ENCODE data around the gene SH2D1A. TPM values are rescaled to one million over a fixed set of nuclear protein-coding genes. Genes with fewer than 3 reads are reported as not detected.

The SH2D1A gene
- total and polyA plus RNA-seq, 2 experiments from 2014 or later: not detected

DNA sequence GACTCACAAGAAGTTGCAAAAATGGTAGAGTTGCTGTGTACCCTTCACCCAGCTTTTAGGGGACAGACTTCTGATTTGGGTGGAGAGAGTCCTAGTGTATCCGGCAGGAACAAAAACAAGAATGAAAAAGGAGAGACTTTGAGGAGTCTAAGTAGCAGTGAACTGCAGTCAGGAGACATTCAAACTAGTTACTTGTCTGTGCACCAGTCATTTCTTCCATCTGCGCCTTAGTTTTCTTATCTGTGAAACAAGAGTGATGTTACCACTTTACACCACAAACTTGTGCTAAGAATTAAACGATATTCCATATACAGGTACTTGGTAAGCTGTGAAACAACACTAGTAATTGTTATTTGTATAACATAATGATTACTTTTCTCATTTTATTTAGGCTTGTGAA, 47.3 kb downstream of the SH2D1A start:
- H2AFZ ChIP-seq: no peak overlapping the region
- TF ChIP-seq EZH2 (IDR thresholded peaks at IDR 0.05; ENCODE audit: insufficient read depth, poor library complexity, severe bottlenecking) (no peak), EZH2phosphoT487 (IDR thresholded peaks at IDR 0.05; ENCODE audit: insufficient read depth, low read depth) (no peak)
- no peak overlapping the region for H3K27ac ChIP-seq
- H3K4me1 ChIP-seq (ENCODE audit: insufficient read depth): no peaks in the 10 kb centered on the region
- no peaks in the 10 kb centered on the region for H3K36me3 ChIP-seq (ENCODE audit: low read depth)
- no peak for DNase-seq
- H3K4me2 ChIP-seq (ENCODE audit: unreplicated experiment): no peak overlapping the region
- no peaks in the 10 kb centered on the region for H3K79me2 ChIP-seq (ENCODE audit: insufficient read depth)
- H4K20me1 ChIP-seq (ENCODE audit: insufficient read depth): no peaks in the 10 kb centered on the region
- no peaks in the 10 kb centered on the region for H3F3A ChIP-seq (ENCODE audit: insufficient read depth)
- 60 to 72% methylated on average over 3 of the region's 3 CpGs for WGBS, 2 experiments (ENCODE audit: low coverage in 1 of 2, low lambda C conversion rate in 2 of 2, missing lambda C conversion rate in 2 of 2)
- no peak overlapping the region for H3K9ac ChIP-seq
- no peak overlapping the region for H3K4me3 ChIP-seq
- no peaks in the 10 kb centered on the region for H3K27me3 ChIP-seq (replicated peaks; ENCODE audit: insufficient read depth)
- in situ Hi-C loops (cut with MboI): loop anchor here (25.0 kb wide), 1 partner anchor 106 kb away; no protein-coding TSS in a partner anchor
- no peaks in the 10 kb centered on the region for H3K9me2 ChIP-seq (ENCODE audit: insufficient read depth)
- H3K9me3 ChIP-seq (ENCODE audit: low read depth): no peaks in the 10 kb centered on the region

DNA sequence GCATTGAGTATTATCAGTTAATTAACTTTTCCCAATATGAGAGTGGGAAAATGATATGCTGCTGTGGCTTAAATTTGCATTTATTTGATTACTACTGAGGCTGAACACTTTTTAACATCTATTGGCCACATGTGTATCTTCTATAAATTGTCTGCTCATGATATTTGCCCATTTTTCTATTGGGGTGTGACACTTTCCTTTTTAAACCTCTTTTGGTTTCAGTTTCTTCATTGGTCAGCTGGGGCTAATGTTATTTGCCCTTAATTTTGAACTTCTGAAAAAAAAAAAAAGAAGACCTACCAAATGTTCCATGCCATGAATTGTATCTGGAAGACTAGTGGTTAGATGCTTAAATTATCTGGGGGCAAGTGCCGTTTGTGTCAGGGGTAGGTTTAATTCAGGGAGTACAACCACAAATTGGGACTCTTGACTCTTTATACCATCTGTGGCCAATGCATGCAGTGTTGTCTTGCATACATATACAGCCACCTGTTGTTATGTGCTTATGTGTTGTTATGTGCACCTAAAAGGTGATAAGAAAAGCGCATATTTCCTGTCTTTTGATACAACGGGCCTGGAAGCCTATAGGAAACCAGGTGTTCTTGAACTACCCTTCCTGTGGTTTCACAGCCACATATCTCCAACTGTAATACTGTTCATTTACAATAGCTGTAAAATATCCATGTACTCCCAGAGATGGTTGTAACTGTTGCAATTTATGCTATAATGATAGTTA, 49.0 kb downstream of the SH2D1A start:
- H3K9ac ChIP-seq: no peak overlapping the region
- no peaks in the 10 kb centered on the region for H3K79me2 ChIP-seq (ENCODE audit: insufficient read depth)
- in situ Hi-C loops (cut with MboI): loop anchor here (25.0 kb wide), 1 partner anchor 108 kb away; no protein-coding TSS in a partner anchor
- H3K4me3 ChIP-seq: no peak overlapping the region
- no peaks in the 10 kb centered on the region for H4K20me1 ChIP-seq (ENCODE audit: insufficient read depth)
- no peaks in the 10 kb centered on the region for H3F3A ChIP-seq (ENCODE audit: insufficient read depth)
- no peaks in the 10 kb centered on the region for H3K27me3 ChIP-seq (replicated peaks; ENCODE audit: insufficient read depth)
- H3K9me2 ChIP-seq (ENCODE audit: insufficient read depth): no peaks in the 10 kb centered on the region
- no peaks in the 10 kb centered on the region for H3K9me3 ChIP-seq (ENCODE audit: low read depth)
- WGBS, 2 experiments (ENCODE audit: low coverage in 1 of 2, low lambda C conversion rate in 2 of 2, missing lambda C conversion rate in 2 of 2): 77 to 81% methylated on average over 3 of the region's 3 CpGs
- no peak overlapping the region for H2AFZ ChIP-seq
- no peak for DNase-seq
- H3K36me3 ChIP-seq (ENCODE audit: low read depth): no peaks in the 10 kb centered on the region
- TF ChIP-seq EZH2phosphoT487 (IDR thresholded peaks at IDR 0.05; ENCODE audit: insufficient read depth, low read depth): no peak
- no peak for TF ChIP-seq EZH2 (IDR thresholded peaks at IDR 0.05; ENCODE audit: insufficient read depth, poor library complexity, severe bottlenecking)
- H3K4me1 ChIP-seq (ENCODE audit: insufficient read depth): no peaks in the 10 kb centered on the region
- no peak overlapping the region for H3K27ac ChIP-seq
- H3K4me2 ChIP-seq (ENCODE audit: unreplicated experiment): no peak overlapping the region

DNA sequence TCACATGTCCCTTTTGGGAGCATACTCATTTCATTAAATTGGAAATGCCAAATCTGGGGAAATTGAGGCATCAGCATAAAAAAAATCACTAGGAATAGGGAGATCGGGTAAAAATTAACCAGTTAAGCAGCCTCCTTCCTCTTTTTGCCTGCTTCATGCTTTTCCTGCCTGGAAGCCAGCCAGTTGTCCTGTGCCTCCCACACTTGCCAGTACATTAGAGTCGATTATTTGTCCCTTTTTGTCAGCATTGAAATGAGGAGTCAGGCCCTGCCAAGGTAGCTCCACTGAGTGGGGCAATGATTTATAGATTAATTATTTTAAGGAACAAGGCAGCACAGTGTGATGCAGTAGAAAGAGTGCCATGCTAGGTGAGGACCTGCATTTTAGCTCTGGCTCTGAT, 55.3 kb downstream of the SH2D1A start:
- no peak for TF ChIP-seq EZH2phosphoT487 (IDR thresholded peaks at IDR 0.05; ENCODE audit: insufficient read depth, low read depth)
- H3F3A ChIP-seq (ENCODE audit: insufficient read depth): no peaks in the 10 kb centered on the region
- H3K9me2 ChIP-seq (ENCODE audit: insufficient read depth): no peaks in the 10 kb centered on the region
- WGBS, 2 experiments (ENCODE audit: low coverage in 1 of 2, low lambda C conversion rate in 2 of 2, missing lambda C conversion rate in 2 of 2): 2 to 12% methylated on average over 2 of the region's 2 CpGs
- no peaks in the 10 kb centered on the region for H3K36me3 ChIP-seq (ENCODE audit: low read depth)
- H3K27me3 ChIP-seq (replicated peaks; ENCODE audit: insufficient read depth): no peaks in the 10 kb centered on the region
- DNase-seq: no peak
- no peak overlapping the region for H2AFZ ChIP-seq
- H3K79me2 ChIP-seq (ENCODE audit: insufficient read depth): no peaks in the 10 kb centered on the region
- in situ Hi-C loops (cut with MboI): no loop called here
- no peak overlapping the region for H3K4me3 ChIP-seq
- H3K9me3 ChIP-seq (ENCODE audit: low read depth): no peaks in the 10 kb centered on the region
- H3K4me2 ChIP-seq (ENCODE audit: unreplicated experiment): no peak overlapping the region
- H4K20me1 ChIP-seq (ENCODE audit: insufficient read depth): no peaks in the 10 kb centered on the region
- no peak overlapping the region for H3K27ac ChIP-seq
- 0 out of 2 replicates have a peak, but pooled peaks cover 3% of the 10 kb centered on the region for H3K4me1 ChIP-seq (ENCODE audit: insufficient read depth)
- no peak overlapping the region for H3K9ac ChIP-seq

DNA sequence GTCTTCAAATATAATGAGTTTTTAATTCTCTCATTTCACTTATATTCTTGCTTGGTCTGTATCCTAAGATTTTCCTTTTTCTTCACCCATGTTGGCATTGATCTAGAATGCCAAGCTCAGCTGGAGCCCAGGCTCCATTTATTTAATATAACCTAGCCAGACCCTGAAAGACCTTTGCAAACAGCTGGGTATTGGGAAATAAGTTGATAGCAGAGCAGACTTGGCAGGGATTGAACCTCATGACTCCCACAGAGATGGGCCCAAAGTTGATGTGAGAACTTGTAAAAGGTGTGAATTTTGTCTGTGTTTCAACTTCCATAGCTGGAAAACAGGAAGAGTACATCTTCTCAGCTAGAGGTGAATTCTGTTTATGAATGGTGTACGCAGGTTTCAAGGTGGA, 59.5 kb downstream of the SH2D1A start:
- Histone ChIP-seq H3K9me3 (ENCODE audit: low read depth) (no peaks in the 10 kb centered on the region), H3K27ac (no peak overlapping the region), H3F3A (ENCODE audit: insufficient read depth) (no peaks in the 10 kb centered on the region), H3K79me2 (ENCODE audit: insufficient read depth) (no peaks in the 10 kb centered on the region), H3K9ac (no peak overlapping the region), H4K20me1 (ENCODE audit: insufficient read depth) (no peaks in the 10 kb centered on the region), H3K4me3 (no peak overlapping the region), H3K4me1 (ENCODE audit: insufficient read depth) (0 out of 2 replicates have a peak, but pooled peaks cover 3% of the 10 kb centered on the region), H3K9me2 (ENCODE audit: insufficient read depth) (no peaks in the 10 kb centered on the region), H3K4me2 (ENCODE audit: unreplicated experiment) (no peak overlapping the region), H3K36me3 (ENCODE audit: low read depth) (no peaks in the 10 kb centered on the region), H2AFZ (no peak overlapping the region), H3K27me3 (replicated peaks; ENCODE audit: insufficient read depth) (no peaks in the 10 kb centered on the region)
- no peak for TF ChIP-seq EZH2 (IDR thresholded peaks at IDR 0.05; ENCODE audit: insufficient read depth, poor library complexity, severe bottlenecking)
- TF ChIP-seq EZH2phosphoT487 (IDR thresholded peaks at IDR 0.05; ENCODE audit: insufficient read depth, low read depth): no peak
- no peak for DNase-seq
- 94 to 100% methylated on average over 1 of the region's 1 CpG for WGBS, 2 experiments (ENCODE audit: low coverage in 1 of 2, low lambda C conversion rate in 2 of 2, missing lambda C conversion rate in 2 of 2)
- in situ Hi-C loops (cut with MboI): no loop called here

All from GM23248 (cell line).